ENCODE measurements around the gene NBPF6.
"Not testable (repeated sequence)": the region's sequence is repeated elsewhere in the genome, so short reads cannot be mapped to it uniquely, and the experiment has no call there.

The NBPF6 gene, protein sequence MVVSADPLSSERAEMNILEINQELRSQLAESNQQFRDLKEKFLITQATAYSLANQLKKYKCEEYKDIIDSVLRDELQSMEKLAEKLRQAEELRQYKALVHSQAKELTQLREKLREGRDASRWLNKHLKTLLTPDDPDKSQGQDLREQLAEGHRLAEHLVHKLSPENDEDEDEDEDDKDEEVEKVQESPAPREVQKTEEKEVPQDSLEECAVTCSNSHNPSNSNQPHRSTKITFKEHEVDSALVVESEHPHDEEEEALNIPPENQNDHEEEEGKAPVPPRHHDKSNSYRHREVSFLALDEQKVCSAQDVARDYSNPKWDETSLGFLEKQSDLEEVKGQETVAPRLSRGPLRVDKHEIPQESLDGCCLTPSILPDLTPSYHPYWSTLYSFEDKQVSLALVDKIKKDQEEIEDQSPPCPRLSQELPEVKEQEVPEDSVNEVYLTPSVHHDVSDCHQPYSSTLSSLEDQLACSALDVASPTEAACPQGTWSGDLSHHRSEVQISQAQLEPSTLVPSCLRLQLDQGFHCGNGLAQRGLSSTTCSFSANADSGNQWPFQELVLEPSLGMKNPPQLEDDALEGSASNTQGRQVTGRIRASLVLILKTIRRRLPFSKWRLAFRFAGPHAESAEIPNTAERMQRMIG

DNA sequence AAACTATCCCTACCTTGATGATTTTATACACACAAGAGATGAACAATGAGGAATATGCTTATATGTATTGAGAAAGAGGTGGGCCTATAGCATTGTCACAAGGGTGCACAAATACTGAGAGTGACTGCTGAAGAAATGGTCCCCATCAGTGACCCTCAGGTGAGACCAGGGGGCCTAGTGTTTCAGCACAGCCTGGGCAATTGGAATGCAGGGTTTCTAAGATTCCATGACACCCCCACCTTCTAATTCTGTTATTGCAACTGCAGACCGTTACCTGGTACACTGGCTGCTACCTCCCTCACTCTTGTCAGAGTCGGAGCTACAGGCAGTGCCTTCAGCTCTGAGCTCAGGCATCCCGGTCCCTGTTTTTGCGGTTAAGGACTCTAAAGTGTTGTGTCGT lies at the start of gene NBPF6:
TSS of gene NBPF6 (plus strand) at position 301 of the 400 bp plus-strand sequence. CDS start 259 bp downstream, outside the sequence.
- not testable (repeated sequence) for DNase-seq (ENCODE audit: low read depth in 1 of 2, low spot score in 1 of 2)

GRCh38 chr1:108411098-108411833 lies 38.9 kb upstream of the NBPF6 start:
- not testable (repeated sequence) for DNase-seq (ENCODE audit: low read depth in 1 of 2, low spot score in 1 of 2)

DNA sequence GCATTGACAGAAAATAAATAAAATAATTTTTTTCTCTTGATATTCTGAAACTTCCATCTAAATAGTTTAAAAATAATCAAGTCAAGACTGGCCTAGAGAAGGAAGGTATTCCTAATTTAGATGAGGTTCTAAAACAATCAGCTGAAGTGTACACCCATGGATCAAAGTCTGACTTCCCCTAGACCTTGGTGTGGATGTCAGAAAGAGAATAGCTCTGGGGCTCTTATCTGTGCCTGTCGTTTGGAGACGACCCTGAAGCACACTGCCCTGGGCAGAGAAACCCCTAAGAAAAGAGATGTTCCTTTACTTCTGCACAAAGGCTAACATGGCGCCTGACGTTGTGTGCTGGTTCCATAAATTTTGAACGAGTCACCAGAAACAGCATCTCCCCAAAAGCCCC lies 30.0 kb upstream of the NBPF6 start:
- not testable (repeated sequence) for DNase-seq (ENCODE audit: low read depth in 1 of 2, low spot score in 1 of 2)

DNA sequence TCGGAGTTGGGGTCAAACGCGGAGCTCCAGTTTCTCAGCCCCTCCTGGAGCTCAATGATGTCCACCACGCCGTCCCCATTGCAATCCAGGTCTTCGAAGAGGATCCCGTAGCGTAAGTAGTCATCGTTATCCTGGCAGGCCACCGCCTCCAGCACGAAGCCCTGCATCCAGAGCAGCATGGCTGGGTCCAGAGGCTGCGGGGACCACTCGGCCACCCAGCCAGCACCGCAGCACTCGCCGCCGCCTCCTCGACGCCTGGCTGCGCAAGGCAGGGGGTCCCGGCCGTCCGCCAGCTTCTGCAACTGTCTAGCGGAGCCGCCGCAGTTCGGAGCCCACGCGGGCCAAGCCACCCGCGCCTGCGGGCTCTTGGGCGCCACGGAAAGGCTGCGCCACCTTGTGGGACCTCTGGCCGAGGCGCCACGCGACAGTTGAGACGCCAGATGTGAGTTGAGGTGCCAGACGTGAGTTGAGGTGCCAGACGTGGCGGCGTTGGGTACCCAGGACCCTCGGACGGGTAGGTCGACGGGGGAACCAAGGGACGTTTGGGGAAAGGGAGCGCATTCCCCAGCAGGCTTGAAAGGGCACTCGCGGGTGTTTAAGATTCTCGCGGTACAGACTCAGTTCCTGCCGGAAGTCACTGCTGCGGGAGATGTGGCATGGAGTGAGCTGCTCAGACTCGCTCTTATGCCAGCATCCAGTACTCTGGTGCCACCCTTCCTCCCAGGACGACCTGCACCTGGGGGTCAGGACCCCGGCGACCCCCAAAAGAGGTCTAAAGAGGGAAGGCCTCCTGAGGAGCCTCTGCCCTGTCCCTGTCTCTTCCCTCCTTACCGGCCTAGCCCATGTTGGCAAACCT lies 28.9 kb upstream of the NBPF6 start:
- not testable (repeated sequence) for DNase-seq (ENCODE audit: low read depth in 1 of 2, low spot score in 1 of 2)

GRCh38 chr1:108426877-108427276 lies 23.3 kb upstream of the NBPF6 start:
- DNase-seq (ENCODE audit: low read depth in 1 of 2, low spot score in 1 of 2) = not testable (repeated sequence)

DNA sequence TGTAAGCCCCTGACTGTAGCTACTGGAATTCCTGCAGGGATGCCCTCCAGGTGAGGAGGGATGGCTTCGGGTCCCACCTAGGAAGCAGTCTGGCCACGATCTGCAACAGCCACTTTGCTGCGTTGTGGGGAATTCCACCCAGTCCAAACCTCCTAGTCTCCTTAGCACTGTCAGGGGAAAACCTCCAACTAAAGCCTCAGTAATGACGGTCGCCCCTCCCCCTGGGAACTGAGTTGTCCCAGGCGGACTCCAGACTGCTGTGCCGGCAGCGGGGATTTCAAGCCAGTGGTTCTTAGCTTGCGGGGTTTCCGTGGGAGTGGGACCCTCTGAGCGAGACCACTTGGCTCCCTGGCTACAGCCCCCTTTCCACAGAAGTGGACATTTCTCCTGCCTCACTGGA lies 18.1 kb upstream of the NBPF6 start:
- not testable (repeated sequence) for DNase-seq (ENCODE audit: low read depth in 1 of 2, low spot score in 1 of 2)

DNA sequence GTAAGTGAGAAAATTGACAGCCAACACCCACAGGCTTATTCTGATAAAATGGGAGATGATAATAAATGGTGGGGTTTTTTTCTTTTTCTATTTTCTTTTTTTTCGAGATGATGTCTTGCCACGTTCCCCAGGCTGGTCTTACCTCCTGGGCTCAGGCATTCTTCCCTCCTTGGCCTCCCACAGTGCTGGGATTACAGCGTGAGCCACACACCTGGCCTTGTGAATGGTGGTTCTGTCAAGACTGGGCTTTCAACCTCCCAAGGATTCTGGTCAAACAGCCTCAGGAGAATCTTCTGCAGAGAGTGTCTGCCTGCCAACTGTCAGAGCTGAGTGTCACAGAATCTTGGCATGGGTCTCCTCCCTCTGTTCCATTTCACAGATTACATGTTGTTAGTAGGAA lies 16.7 kb upstream of the NBPF6 start:
- not testable (repeated sequence) for DNase-seq (ENCODE audit: low read depth in 1 of 2, low spot score in 1 of 2)

DNA sequence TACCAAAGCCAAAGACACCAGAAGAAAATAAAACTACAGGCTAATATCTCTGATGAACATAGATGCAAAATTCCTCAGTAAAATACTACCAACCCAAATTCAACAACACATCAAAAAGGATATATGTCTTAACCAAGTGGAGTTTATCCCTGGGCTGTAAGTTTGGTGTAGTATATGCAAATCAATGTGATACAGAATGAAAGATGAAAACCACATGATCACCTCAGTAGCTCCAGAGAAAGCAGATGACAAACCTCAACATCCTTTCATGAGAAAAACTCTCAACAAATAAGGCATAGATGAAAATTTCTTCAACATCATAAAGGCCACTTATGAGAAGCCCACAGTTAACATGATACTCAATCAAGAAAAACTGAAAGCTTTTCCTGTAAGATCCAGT lies 11.6 kb upstream of the NBPF6 start:
- not testable (repeated sequence) for DNase-seq (ENCODE audit: low read depth in 1 of 2, low spot score in 1 of 2)

DNA sequence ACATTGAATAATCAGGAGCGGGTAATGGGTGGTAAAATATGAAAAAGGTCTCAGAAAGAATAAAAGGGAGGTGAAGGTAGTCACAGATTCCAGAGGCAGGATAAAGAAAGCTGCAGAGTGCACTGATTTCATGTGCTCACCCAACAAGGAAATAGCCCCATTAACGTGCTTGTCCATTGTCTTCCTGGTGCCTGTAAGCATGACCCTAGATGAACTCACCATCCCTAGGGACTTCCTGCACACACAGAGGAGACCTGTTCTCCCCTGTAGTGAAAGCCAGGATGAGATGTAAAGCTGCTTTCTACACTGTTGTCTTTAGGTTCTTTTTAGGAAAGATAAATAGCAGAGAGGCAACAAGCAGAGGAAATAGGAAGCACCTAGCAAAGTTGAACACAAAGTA lies 4.4 kb downstream of the NBPF6 start:
- not testable (repeated sequence) for DNase-seq (ENCODE audit: low read depth in 1 of 2, low spot score in 1 of 2)

- DNase-seq (ENCODE audit: low read depth in 1 of 2, low spot score in 1 of 2) = not testable (repeated sequence)
Observed at GRCh38 chr1:108458661-108459060, 8.5 kb downstream of the NBPF6 start.

DNA sequence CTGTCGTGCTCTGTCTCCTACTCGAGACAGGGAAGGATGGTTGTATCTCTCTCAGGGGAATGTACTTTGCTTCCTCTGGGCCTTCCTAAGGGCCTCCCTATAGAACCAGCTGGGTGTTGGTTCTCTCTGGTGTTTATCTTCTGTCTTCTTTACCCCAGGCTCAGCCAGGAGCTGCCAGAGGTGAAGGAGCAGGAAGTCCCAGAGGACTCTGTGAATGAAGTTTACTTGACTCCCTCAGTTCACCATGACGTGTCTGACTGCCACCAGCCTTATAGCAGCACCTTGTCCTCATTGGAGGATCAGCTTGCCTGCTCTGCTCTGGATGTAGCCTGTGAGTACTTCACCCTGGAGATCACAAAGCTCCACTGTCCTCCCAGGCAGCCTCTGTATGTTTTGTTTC lies 11.6 kb downstream of the NBPF6 start:
- not testable (repeated sequence) for DNase-seq (ENCODE audit: low read depth in 1 of 2, low spot score in 1 of 2)

- not testable (repeated sequence) for DNase-seq (ENCODE audit: low read depth in 1 of 2, low spot score in 1 of 2)
Observed at GRCh38 chr1:108463962-108464361, 13.8 kb downstream of the NBPF6 start.

DNA sequence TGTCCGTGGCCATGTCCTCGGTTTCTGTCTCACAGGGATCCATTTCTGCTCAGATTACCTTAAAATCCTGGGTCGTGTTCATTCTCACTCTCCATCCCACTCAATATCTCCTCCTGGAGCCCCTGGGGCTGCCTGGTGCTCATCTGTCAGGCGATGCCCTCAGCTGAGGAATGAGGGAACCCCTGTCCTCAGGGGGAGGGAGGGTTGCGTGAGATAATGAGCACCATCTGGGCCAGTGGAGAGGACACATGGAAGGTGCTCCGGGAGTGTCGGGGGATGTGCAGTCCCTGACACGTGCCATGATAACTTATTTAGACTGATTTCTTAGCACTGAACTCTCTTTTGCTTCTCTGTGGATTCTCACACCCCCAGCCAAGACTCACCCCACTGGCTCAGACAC lies 16.0 kb downstream of the NBPF6 start:
- DNase-seq (ENCODE audit: low read depth in 1 of 2, low spot score in 1 of 2) = not testable (repeated sequence)

GRCh38 chr1:108467155-108467554 lies 17.0 kb downstream of the NBPF6 start:
- DNase-seq (ENCODE audit: low read depth in 1 of 2, low spot score in 1 of 2) = not testable (repeated sequence)

DNA sequence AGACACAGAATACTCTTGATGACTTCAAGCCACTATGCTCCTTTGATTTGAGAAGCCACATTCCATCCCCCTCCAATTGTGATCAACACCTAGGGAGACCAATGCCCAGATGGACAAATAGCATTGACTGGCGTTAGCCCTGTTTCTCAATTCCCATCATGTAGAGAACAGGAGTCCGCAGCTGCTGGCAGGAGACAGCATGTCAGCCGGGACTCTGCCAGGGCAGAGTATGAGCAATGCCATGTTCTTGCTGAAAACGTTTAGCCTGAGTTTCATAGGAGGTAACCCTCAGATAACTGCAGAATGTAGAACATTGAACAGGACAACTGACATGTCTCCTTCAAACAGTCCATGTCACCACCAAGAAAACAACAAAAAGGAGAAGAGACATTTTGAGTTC lies 20.6 kb downstream of the NBPF6 start:
- DNase-seq (ENCODE audit: low read depth in 1 of 2, low spot score in 1 of 2) = not testable (repeated sequence)

- not testable (repeated sequence) for DNase-seq (ENCODE audit: low read depth in 1 of 2, low spot score in 1 of 2)
Observed at GRCh38 chr1:108474516-108474915, 24.4 kb downstream of the NBPF6 start.

DNA sequence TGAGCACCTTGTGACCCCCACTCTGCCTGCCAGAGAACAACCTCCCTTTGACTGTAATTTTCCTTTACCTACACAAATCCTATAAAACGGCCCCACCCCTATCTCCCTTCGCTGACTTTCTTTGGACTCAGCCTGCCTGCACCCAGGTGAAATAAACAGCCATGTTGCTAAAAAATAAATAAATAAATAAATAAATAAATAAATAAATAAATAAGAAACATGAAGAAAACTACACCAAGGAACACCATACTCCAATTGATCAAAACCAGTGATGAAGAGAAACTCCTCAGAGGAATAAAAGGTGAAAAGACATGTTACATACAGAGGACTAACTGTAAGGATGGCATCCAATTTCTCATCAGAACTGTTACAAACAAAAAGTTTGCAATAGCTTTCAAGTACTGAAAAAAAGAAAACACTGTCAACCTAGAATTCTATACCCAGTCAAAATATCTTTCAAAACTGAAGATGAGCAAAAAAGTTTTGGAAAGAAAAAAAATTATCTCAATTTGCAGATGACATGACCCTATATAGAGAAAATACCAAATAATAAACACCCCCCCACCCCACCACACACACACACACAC lies 28.4 kb downstream of the NBPF6 start:
- DNase-seq (ENCODE audit: low read depth in 1 of 2, low spot score in 1 of 2) = no peak

DNA sequence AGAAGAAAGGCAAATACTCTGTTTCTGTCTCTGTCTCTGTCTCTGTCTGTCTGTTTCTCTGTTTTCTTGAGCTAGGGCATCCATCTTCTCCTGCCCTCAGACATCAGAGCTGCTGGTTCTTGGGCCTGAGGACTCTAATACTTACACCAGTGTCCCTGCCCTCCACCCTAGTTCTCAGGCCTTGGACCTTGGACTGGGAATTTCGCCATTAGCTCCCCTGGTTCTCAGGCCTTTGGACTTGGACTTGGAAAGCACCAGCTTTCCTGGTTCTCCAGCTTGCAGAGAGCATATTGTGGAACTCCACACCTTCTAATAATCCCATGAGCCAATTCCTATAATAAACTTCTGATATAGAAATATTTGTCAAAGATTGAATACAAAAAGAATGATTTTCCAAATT lies 32.6 kb downstream of the NBPF6 start:
- no peak for DNase-seq (ENCODE audit: low read depth in 1 of 2, low spot score in 1 of 2)

GRCh38 chr1:108485990-108486389 lies 35.8 kb downstream of the NBPF6 start:
- DNase-seq (ENCODE audit: low read depth in 1 of 2, low spot score in 1 of 2) = not testable (repeated sequence)

GRCh38 chr1:108486707-108487106 lies 36.6 kb downstream of the NBPF6 start:
- not testable (repeated sequence) for DNase-seq (ENCODE audit: low read depth in 1 of 2, low spot score in 1 of 2)

All from stimulated activated CD4-positive, alpha-beta T cell treated with anti-CD3 and anti-CD28 coated beads, Interleukin-15, amount 100 ng/mL, for 1 hour (primary cell).